Activated CD4-positive, alpha-beta T cell treated with anti-CD3 and anti-CD28 coated beads, Interleukin-2, Interleukin-4, amounts not matched to agents 100 ng/mL and 50 ng/mL, durations not matched to agents 16 hours and 8 hours (primary cell): ENCODE measurements around the gene ME2.
"Not testable (repeated sequence)": the region's sequence is repeated elsewhere in the genome, so short reads cannot be mapped to it uniquely, and the experiment has no call there.

ENCODE experiments used
- DNase-seq: peaks from one replicate; pipeline ENCODE4 v3.0.0-alpha.2; 2020; ENCODE audit warnings: low spot score

The ME2 gene

GRCh38 chr18:50926521-50926920 lies 47.6 kb downstream of the ME2 start:
- no peak for DNase-seq

- DNase-seq, result no peak
Measured at GRCh38 chr18:50928551-50928950, 49.6 kb downstream of the ME2 start.

- no peak for DNase-seq
Measured at GRCh38 chr18:50933684-50934083, 54.8 kb downstream of the ME2 start.

- no peak for DNase-seq
Measured at GRCh38 chr18:50934545-50935211, 55.8 kb downstream of the ME2 start.

- DNase-seq, result no peak
Measured at GRCh38 chr18:50935493-50936191, 56.7 kb downstream of the ME2 start.

- DNase-seq, result no peak
Measured at GRCh38 chr18:50937183-50937582, 58.3 kb downstream of the ME2 start.

- DNase-seq, result no peak
Measured at GRCh38 chr18:50938912-50939311, 60.0 kb downstream of the ME2 start.

GRCh38 chr18:50944245-50944932 lies 65.5 kb downstream of the ME2 start:
- no peak for DNase-seq

- not testable (repeated sequence) for DNase-seq
Measured at GRCh38 chr18:50945918-50946317, 67.0 kb downstream of the ME2 start.

GRCh38 chr18:50947899-50948298 lies 69.0 kb downstream of the ME2 start:
- no peak for DNase-seq

- no peak for DNase-seq
Measured at GRCh38 chr18:50949185-50949584, 70.3 kb downstream of the ME2 start.

GRCh38 chr18:50950626-50951025 lies 71.7 kb downstream of the ME2 start:
- no peak for DNase-seq

- no peak for DNase-seq
Measured at GRCh38 chr18:50953822-50954221, 74.9 kb downstream of the ME2 start.

- DNase-seq, result no peak
Measured at GRCh38 chr18:50955253-50955652, 76.3 kb downstream of the ME2 start.

- DNase-seq, result no peak
Measured at GRCh38 chr18:50956116-50956515, 77.2 kb downstream of the ME2 start.

GRCh38 chr18:50961974-50962373 lies 83.1 kb downstream of the ME2 start:
- DNase-seq, result no peak

GRCh38 chr18:50967714-50968661 lies 89.1 kb downstream of the ME2 start, which contains the start of gene ELAC1:
TSS of gene ELAC1 (plus strand) at chr18:50968040. CDS start at chr18:50974405, 6,365 bp downstream.
- peak; percentile 59 for DNase-seq

GRCh38 chr18:50969448-50969847 lies 90.5 kb downstream of the ME2 start:
- no peak for DNase-seq

GRCh38 chr18:50970006-50970405 lies 91.1 kb downstream of the ME2 start:
- no peak for DNase-seq

GRCh38 chr18:50972404-50972803 lies 93.5 kb downstream of the ME2 start:
- DNase-seq, result peak; percentile 30

- peak; percentile 49 for DNase-seq
Measured at GRCh38 chr18:50973367-50974126, 94.6 kb downstream of the ME2 start.
